Activated CD4-positive, alpha-beta T cell treated with anti-CD3 and anti-CD28 coated beads for 24 hours (primary cell): Measurements from ENCODE around the gene KIF18B.
"Not testable (repeated sequence)": the region's sequence is repeated elsewhere in the genome, so short reads cannot be mapped to it uniquely, and the experiment has no call there.

Experiments used
- DNase-seq, 2 donors: peaks; one replicate each; pipeline ENCODE4 v3.0.0-alpha.2; 2020; ENCODE audit warnings: low read depth in 2 of 2

KIF18B gene

DNA sequence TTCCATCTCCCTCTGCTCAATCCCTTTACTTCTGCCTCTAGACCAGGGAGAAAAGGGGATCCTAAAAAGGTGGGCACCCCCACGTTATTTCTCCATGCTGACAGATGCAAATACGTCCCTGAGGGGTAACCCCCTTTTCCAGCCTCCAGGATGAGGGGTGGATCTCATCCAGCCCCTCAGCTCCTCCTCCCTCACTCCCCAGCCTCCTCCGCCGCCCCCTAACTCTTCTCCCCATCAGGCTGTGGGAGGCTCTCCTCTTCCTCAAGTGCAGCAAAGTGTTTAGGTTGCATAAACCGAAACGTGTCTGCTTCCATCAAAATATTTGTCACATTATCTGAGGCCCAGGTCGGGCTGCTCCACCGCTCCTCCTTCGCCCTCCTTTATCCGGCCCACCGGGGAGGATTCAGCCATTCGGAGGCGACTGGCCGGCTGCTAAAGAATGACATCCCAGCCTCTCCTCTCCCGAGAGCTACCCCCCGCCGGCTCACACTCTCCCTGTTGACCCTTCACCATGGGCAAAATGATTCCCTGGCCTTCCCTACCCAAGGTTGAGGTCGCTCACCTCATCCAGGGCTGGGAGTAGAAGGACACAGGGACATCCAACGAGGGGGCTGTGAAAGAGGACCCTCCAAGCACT lies 21.7 kb upstream of the KIF18B start:
- no peak for DNase-seq

DNA sequence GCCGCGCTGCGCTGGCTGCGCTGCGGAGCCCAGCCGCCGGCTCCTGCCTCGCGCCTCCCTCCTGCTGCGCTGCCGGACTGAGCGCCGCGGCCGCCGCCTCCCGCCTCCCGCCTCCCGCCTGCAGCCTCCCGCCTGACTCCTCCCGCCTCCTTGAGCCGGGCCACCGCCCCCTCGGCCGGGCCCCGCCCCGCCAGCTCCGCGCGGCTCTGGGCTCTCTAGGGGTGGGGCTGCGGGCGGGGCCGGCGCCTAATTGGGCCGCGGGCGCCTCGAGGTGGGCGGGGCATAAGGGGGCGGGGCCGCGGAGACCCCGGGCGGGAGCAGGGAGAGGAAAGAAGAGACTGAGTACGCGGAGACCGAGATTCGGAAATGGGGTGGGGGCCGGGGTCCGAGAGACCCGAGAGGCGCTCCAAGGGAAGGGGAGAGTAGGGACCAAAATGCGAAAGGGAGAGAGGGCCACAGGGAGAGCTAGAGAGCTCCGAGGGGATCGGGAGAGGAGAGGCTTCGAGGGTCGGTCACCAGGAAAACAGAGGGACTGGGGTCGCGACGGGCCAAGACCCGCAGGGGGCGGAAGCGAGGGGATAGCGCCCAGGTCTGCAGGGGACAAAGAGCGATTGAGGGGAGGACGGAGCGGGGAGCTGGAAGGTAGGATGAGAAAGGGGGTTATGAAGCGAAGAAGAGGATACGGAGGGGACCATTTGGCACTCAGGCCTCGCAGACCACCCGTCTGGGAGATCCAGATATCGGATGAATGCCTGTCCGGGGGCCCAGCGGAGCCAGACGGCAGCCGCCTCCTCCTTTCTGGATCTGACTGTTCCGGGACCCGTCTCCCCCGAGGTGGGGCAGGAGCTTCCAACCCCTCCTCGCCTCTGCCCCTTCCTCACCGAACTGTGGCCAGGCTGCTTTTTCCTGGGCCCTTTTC lies 20.9 kb upstream of the KIF18B start, which contains the start of gene C1QL1:
Gene C1QL1 (minus strand): TSS at position 79 of the 919 bp plus-strand sequence. CDS start 255 bp downstream, outside the sequence.
- DNase-seq, result peak; percentile 82 to 86

DNA sequence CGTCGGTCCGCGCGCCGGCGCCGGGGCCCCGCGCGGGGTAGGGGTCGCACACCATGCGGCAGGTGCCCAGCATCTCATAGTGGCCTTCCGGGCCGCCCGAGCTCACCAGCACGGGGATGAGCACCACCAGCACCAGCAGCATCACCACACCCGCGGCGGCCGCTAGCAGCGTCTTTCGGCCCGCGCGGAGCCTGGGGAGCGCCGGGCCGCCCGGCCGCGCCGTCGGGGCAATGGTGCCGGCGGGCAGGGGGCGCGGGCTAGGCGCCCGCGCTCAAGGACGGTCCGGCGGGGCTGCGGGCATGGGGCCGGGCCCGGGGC lies 20.3 kb upstream of the KIF18B start:
- DNase-seq, result no peak

DNA sequence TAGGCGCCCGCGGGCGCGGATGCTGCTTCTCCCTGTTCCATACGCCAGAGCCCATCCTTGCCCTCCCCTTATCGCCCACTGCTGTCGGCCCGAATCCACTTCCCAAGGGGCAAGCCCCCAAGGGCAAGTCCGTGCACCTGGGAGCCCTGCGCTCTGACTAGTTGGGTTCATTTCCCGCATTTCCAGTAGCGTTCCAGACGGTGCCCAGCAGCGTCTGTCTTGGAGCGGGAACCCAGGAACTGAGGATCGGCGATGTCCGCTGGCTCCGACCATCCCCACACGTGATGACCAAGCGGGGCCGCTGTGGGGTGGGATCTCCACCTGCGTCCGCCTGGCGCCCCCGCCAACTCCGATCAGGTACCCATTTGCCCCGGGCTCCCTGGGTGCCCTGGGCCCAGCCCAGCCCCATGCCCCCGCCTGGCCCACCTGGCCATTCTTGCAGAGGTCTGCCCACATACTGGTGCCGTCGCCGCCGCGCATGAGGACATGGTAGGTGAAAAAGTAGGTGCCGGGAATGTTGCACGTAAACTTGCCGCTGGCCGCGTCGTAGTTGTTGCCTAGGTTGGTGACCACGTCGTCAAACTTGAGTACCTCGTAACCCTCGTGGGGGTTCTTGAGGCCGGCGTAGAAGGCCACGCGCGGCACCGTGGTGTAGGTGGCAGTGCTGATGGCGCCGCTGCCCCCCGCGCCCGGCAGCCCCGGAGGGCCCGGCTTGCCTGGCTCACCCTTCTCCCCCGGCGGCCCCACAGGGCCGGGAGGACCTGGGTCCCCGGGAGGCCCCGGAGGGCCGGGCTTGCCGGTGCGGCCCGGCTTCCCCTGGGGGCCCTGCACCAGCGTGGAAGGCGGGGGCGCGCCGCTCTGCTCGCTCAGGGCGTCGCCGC lies 19.7 kb upstream of the KIF18B start:
- no peak for DNase-seq

DNA sequence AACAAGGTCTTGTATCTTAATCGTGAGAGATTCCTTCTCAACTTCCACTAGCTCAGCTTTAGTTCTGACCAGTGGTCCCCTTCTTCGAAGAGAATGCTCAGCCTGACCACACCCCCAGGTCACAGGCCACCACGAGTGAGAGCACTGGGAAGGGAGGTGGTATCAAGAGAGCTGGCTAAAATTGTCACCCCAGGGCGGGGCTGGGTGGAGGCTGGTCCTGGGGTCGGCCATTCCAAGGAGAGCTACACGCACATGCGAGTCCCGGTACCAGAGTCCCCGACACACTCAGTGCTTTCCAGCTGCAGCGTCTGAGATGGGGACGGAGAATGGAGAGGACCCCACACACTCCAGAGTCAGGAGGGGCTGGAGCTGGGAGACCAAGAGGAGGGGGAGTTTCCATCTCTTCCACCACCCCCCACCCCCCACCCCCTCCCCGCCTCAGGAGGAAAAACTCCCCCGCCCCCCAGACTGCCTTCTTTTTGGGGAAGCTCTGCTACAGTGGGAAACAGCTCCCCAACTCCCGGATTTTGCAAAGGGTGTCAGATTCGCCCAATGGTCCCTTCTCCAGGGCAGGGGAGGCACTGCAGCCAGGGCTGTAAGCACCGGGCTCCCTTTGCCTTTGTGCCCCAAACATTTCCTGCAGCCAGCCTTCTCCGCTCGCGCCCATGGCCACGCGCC lies 18.9 kb upstream of the KIF18B start:
- no peak for DNase-seq

DNA sequence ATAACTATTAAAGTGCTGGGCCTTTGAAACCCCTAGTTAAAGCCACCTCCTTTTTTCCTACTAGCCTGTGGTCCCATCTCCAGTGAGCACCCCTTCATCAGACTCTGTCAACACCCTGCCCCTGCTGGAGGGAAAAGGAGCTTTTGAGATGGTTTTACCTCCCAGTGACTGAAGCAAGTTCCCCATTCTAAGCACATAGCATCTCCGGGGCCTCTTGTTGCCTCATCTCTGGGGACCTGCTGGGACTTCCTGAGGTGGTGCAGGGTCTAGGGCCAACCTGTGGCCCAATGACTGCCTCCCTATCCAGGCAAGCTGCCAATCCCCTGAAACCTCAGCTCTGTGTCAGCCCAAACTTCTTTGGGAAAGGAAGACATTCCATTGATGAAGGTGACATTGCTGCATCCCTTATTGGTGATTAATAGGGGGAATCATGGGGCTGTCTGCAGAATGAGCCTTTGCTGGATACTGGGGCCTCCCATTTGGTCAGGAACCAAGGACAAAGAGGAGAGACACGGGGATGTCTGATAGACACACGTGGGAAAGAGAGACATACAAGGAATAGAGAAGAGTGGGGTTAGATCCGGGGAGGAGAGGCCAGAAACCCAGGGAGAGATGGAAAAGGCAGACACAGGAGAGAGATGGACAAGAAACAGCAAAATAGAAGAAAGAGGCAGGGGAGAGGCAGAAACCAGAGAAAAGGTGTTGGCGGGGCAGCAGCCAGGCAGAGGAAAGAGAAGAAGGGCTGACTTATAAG lies 18.1 kb upstream of the KIF18B start:
- DNase-seq, result no peak

DNA sequence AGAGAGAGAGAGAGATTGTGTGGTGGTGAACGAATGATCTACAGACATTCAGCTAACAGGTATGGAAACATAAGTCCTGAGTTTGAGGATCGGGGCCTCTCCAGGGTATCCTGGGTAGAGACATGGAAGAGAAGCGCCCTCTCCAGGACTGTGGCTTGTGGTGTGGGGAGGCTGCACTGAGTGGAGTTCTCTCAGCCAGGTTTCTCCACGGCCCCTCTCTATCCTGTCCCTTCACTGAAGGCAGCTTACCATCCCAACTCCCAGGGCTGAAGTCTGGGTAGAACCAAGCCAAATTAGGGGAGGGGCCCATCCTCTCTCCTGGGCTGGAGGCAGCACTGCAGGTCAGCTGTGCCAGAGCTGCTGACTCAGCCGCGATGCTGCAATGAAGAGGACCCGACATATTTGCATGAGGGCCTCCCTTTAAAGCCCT lies 14.4 kb upstream of the KIF18B start:
- no peak for DNase-seq

DNA sequence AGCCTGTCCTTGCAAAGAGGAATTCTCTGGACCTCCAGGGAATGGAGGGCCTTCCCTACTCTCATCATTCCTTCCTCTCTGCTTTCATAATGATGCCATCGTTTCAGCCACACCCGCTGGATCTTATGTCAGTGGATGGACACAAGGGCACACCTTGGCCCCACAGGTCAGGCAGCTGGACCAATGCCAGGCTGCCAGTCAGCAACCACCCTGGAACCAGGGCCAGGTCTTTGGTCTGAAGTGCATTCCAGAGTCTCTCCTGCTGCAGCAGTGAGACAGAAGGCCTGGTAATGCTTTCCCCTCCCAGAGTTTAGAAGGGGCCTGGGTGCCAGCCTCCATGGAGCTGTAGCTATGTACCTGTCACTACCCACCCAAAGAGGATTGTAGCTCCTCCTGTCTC lies 13.1 kb upstream of the KIF18B start:
- DNase-seq, result no peak

DNA sequence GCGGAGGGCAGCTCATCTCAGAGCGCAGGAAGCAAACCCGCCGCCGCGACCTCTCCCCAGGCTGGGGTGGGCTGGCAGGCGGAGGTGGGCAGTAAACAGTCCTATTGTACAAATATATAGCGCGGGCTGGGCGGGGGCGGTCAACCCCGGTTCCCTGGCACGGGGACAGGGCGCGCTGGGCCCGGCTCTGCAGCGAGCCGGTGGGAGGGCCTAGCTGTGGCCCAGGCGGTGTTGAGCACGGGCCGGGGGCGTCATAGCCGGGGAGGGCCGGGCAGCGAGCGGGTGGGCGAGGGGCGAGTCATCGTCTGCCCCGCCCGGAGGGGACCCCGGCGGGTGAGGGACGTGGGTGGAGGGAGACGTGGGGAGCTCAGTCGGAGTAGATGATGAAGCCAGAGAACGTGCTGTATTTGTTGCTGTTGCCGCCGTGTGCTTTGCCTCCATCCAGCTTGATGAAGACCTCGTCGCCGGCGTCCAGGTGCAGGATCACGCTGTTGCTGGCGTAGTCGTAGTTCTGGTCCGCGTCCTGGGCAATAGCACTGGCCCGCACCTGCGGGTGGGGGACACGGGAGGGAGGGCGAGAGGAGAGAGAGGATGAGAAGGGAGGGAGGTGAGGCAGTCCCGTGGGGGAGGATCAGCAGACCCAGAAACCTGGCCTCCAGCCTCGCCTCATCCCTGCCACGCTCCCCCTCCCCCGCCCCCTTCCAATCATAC lies 12.4 kb upstream of the KIF18B start:
- DNase-seq, result no peak

DNA sequence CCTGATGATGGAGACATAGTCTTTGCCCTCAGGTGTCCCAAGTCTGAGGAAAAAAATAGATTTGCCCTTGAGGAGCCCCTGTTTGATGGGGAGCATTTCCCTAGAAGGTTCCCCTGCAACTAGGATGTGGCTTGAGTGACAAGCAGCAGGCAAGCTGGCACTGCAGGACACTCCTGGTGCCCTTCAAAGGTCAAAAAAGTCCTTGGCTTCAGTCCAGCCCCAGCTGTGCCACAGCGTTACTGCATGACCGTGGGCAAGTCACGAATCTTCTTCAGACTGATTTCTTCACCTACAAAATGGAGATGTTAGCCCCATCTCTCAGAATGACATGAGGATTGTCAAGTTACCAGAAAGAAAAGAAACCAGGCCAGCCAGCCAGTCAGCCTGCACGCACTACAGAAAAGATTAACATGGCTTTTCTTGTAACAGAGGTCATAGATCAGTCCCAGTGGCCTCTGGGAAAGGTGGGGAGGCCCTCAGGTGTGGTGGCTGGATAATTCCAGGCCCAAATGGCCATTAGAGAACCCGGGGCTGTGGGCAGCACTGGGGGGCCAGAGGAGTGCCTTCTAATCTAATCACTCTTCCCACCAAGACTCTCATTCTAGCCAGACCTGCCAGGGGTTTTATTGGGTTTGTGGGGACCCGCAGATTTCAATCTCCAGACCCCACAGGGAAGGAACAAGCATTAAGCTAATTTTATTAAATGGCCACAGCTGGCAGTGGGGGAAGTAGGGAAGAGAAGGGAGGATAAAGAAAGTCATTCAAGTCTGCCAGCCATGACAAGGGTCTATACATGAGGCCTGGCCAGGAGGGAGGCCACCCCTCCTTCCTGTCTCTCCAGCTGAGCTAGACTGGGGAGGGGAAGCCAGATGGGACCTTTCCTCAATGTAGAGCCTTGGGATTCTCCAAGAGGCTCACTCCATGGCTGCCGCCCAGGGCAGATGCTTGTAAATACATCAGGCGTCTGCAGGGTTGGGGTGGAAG lies 9.7 kb upstream of the KIF18B start:
- DNase-seq, result no peak

DNA sequence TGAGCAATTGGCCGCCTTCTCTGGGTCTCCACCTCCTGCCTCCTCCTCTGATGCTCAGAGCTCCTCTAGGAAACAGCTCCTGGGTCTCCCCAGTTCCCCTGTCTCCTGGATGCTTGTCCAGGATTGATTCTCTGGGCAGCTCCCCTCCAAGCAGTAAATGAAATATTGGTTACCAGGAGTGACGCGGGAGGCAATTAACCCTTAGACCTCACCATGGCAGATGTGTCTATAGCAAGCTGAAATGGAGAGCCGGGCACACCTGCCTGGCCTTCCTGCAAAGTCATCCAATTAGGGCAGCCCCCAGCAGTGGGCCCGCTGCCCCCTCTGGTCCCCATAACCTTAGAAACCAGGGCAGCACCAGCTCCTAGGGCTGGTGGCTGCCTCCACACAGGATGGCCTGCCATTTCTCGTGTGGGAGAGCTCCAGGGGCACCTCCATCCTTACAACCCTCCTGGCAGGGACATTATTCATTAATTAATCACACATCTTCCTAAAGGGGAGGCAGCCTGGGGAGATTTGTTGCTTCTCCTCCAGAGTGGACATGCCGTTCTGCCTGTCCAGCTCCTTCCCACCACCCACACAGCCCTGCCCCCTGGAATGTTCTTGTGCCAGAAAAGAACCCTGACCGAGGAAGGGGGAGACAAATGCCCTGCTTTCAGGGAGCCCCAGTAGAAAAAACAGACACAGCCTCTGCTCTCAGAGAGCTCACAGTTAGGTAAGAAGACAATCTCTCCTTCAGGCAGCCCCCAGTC lies 8.3 kb upstream of the KIF18B start:
- no peak for DNase-seq

DNA sequence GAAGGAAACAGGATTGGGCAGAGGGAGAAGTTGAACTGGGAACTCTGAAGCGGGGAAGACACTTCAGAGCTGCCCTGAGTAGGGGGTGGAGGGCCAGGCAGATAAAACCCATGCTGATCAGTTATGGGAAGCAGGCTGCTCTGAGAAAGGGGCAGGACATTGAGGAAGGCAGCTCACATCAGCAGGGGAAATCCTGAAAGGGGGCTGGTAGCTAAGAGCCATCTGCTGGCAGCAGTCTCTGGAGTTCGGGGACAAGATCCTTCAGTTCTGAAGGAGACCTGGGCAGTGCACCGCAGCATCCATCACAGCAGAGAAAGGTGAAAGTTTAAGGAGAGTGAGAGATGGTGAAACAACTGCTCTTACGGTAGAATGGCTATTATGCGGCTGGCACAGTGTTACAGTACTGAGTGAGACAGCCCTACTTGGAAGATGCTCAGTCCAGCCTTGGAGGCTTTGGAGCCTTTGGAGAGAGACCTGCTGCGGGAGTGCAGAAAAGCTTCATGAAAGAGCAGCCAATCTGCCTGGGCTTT lies 5.4 kb upstream of the KIF18B start:
- no peak for DNase-seq

DNA sequence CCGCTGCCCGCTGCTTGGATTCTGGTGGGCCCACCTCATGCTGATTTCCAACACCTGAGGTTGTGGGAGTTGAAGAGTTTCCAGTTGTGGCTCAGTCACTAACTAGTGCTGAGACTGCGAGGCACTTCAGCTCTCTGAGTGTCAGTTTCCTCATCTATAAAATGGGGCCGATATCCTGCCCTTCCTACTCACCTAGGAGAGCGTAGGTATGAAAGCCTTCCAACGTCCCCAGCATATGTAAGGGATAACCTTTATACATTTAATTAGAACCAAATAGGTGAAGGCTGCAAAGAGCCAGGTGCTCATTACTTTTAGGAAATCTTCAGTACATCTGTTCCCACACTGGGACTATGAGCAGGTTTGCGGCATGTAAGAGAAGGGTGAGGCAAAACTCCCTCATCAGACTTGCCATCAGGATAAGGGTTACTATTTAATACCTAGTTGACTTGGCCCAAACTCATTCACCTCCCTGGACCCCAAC lies 782 bp upstream of the KIF18B start:
- no peak for DNase-seq

DNA sequence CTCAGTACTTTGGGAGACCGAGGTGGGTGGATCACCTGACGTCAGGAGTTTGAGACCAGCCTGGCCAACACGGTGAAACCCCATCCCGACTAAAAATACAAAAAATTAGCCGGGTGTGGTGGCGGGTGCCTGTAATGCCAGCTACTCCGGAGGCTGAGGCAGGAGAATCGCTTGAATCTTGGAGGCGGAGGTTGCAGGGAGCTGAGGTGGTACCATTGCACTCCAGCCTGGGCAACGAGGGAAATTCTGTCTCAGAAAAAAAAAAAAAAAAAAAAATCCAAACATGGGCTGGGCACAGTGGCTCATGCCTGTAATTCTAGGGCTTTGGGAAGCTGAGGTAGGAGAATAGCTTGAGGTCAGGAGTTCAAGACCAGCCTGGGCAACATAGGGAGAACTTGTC lies 1.9 kb downstream of the KIF18B start:
- not testable (repeated sequence) for DNase-seq

DNA sequence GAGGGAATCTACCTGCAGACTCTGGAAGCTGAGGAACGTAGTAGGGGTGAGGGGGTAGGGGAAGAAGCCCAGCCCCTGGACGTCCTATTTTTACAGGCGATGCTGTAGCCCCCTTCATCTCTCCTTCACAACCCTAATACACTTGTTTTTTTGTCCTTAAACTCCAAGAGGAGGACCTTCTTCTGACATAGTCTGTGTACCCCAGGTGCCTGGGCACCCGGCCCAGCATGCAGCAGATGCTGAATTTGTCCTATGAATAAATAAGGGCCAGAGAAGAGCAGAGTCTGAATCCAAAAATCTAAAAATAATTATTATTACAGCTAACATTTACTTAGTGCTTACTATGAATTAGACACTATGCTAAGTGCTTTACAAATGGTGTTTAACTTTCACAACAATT lies 5.1 kb downstream of the KIF18B start:
- DNase-seq, result no peak

DNA sequence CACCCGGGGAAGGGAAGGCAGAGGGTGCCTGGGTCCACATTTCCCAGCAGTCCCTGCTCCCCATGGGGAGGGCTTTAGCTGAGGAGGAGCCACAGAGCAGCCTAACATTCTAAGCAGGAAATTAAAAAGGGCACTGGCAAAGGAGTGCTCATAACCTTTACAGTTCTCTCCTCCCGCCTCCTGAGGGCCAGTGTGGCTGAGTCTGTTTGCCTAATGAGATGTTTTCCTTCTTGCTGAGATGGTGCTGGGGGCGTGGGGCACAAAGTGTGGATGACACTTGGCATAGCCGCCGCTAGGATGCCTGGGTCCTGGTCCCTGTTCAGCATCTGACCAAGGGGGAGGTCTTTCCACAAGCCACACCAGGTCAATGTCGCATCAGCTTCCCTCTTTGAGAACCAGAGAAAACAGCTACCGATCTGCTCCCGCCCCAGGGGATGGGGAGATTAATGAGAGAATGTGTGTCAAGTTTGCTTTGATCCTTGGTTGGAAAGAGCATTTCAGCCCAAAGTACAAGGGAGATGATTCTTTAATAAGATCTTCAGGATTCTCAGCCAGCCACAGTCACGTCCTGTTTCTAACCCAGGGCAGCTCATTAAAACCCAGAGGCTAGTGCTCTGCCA lies 5.8 kb downstream of the KIF18B start:
- DNase-seq, result no peak

DNA sequence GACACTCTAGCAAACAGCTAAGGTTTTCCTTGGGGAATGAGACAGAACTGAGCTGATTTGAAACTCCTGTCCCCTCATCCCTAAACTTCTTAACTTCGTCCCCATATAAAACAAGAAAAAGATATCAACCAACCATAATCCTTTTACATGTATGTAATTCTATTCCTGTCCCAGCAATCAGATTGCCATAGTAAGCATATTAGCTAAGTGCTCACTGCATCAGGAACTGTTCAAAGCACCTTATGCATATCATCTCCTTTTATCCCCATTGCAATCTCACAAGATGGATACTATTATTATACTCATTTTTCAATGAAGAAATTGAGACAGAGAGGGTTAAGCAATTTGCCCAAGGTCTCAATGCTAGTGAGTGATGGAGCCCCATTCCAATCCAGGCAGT lies 6.8 kb downstream of the KIF18B start:
- no peak for DNase-seq
